ENCODE data around the gene CHD3.
"Not testable (repeated sequence)": the region's sequence is repeated elsewhere in the genome, so short reads cannot be mapped to it uniquely, and the experiment has no call there.

CHD3 gene

DNA sequence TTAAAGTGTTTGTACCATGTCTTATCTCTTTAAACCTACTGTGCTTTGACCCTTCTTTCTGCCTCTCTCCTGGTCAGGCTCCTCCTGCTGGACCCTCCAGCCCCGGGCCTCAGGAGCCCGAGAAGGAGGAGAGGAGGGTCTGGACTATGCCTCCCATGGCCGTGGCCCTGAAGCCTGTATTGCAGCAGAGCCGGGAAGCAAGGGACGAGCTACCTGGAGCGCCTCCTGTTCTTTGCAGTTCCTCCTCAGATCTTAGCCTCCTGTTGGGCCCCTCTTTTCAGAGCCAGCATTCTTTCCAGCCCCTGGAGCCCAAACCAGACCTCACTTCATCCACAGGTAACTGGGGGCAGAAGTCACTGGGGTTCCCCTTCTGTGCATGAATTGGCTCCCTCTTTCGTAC lies 57.1 kb downstream of the CHD3 start:
- H3K27ac ChIP-seq (ENCODE audit: low read depth, low read length) = no peak overlapping the region
- no peak overlapping the region for H3K9ac ChIP-seq (ENCODE audit: low read length)
- no peaks in the 10 kb centered on the region for H3K9me3 ChIP-seq (ENCODE audit: control insufficient read depth, insufficient read depth, low read depth, low read length)
- H3K4me3 ChIP-seq (ENCODE audit: low read depth, low read length) = no peak overlapping the region
- peaks cover 71% of the 10 kb centered on the region for H3K36me3 ChIP-seq (ENCODE audit: control insufficient read depth, insufficient read depth, low read length)
- H3K4me1 ChIP-seq (ENCODE audit: control insufficient read depth, insufficient read depth, low read length) = no peaks in the 10 kb centered on the region
- H3K27me3 ChIP-seq (ENCODE audit: control insufficient read depth, insufficient read depth, low read length) = no peaks in the 10 kb centered on the region

DNA sequence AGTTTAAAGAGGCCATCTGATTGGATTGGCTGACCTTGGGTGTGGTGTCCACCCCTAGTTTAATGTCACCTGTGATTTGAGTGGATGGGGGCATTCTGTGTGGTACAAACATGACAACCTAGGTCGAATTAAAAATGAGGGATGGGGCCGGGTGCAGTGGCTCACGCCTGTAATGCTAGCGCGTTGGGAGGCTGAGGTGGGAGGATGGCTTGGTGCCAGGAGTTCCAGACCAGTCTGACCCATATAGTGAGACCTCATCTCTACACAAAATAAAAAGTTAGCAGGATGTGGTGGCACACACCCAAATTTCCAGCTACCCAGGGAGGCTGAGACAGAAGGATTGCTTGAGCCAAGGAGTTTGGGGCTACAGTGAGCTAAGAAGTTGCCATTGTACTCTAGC lies 57.9 kb downstream of the CHD3 start:
- H3K36me3 ChIP-seq (ENCODE audit: control insufficient read depth, insufficient read depth, low read length) = peaks cover 63% of the 10 kb centered on the region
- no peaks in the 10 kb centered on the region for H3K4me1 ChIP-seq (ENCODE audit: control insufficient read depth, insufficient read depth, low read length)
- H3K4me3 ChIP-seq (ENCODE audit: low read depth, low read length) = no peak overlapping the region
- no peaks in the 10 kb centered on the region for H3K9me3 ChIP-seq (ENCODE audit: control insufficient read depth, insufficient read depth, low read depth, low read length)
- H3K27ac ChIP-seq (ENCODE audit: low read depth, low read length) = no peak overlapping the region
- H3K27me3 ChIP-seq (ENCODE audit: control insufficient read depth, insufficient read depth, low read length) = no peaks in the 10 kb centered on the region
- H3K9ac ChIP-seq (ENCODE audit: low read length) = no peak overlapping the region

DNA sequence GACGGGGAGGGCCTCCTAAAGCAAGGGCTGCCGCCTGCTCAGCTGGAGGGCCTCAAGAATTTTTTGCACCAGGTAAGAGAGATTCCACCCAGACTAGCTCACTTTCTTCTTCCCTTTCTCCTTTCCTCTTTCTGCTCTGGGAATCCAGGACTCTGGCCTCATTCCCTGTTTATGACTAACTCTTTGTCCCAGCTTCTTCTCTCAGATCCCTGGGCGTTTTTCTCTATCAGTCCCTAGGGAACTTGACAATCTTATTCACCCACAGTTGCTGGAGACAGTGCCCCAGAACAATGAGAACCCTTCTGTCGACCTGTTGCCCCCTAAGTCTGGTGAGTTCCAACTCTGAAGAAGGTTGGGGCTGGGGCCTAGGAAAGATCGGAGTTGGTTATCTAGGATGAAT lies 59.1 kb downstream of the CHD3 start:
- Histone ChIP-seq H3K4me1 (ENCODE audit: control insufficient read depth, insufficient read depth, low read length) (no peaks in the 10 kb centered on the region), H3K9ac (ENCODE audit: low read length) (no peak overlapping the region), H3K36me3 (ENCODE audit: control insufficient read depth, insufficient read depth, low read length) (peaks cover 59% of the 10 kb centered on the region), H3K27ac (ENCODE audit: low read depth, low read length) (no peak overlapping the region), H3K9me3 (ENCODE audit: control insufficient read depth, insufficient read depth, low read depth, low read length) (no peaks in the 10 kb centered on the region), H3K27me3 (ENCODE audit: control insufficient read depth, insufficient read depth, low read length) (no peaks in the 10 kb centered on the region), H3K4me3 (ENCODE audit: low read depth, low read length) (no peak overlapping the region)

DNA sequence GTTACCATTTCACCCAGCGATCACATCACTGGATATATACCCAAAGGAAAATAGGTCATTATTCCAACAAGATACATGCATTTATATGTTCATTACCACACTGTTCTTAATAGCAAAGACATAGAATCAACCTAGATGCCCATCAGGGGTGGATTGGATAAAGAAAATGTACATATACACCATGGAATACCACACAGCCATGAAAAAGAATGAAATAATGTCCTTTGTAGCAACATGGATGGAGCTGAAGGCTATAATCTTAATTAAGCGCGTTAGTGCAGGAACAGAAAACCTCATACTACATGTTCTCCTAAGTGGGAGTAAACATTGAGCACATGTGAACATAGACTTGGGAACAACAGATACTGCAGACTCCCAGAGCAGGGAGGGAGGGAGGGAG lies 62.0 kb downstream of the CHD3 start:
- Histone ChIP-seq H3K4me3 (ENCODE audit: low read depth, low read length) (no peak overlapping the region), H3K9ac (ENCODE audit: low read length) (no peak overlapping the region), H3K36me3 (ENCODE audit: control insufficient read depth, insufficient read depth, low read length) (peaks cover 34% of the 10 kb centered on the region), H3K9me3 (ENCODE audit: control insufficient read depth, insufficient read depth, low read depth, low read length) (peaks cover 2% of the 10 kb centered on the region; the same call in 1 of the 2 replicates), H3K27me3 (ENCODE audit: control insufficient read depth, insufficient read depth, low read length) (no peaks in the 10 kb centered on the region), H3K4me1 (ENCODE audit: control insufficient read depth, insufficient read depth, low read length) (no peaks in the 10 kb centered on the region), H3K27ac (ENCODE audit: low read depth, low read length) (no peak overlapping the region)

GRCh38 chr17:7951143-7951792 lies 62.7 kb downstream of the CHD3 start:
- no peak overlapping the region for H3K27ac ChIP-seq (ENCODE audit: low read depth, low read length)
- peaks cover 27% of the 10 kb centered on the region for H3K36me3 ChIP-seq (ENCODE audit: control insufficient read depth, insufficient read depth, low read length)
- H3K27me3 ChIP-seq (ENCODE audit: control insufficient read depth, insufficient read depth, low read length) = no peaks in the 10 kb centered on the region
- H3K9ac ChIP-seq (ENCODE audit: low read length) = no peak overlapping the region
- H3K4me1 ChIP-seq (ENCODE audit: control insufficient read depth, insufficient read depth, low read length) = no peaks in the 10 kb centered on the region
- H3K9me3 ChIP-seq (ENCODE audit: control insufficient read depth, insufficient read depth, low read depth, low read length) = peaks cover 2% of the 10 kb centered on the region; the same call in 1 of the 2 replicates
- H3K4me3 ChIP-seq (ENCODE audit: low read depth, low read length) = no peak overlapping the region

DNA sequence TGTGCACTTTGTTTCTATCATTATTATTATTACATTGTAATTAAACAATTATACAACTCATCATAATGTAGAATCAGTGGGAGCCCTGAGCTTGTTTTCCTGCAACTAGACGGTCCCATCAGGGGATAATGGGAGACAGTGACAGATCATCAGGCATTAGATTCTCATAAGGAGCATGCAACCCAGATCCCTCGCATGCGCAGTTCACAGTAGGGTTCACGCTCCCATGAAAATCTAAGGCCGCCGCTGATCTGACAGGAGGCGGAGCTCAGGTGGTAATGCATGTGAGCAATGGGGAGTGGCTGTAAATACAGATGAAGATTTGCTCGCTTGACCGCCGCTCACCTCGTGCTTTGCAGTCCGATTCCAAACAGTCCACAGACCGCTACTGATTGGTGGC lies 64.7 kb downstream of the CHD3 start:
- H3K36me3 ChIP-seq (ENCODE audit: control insufficient read depth, insufficient read depth, low read length) = peaks cover 12% of the 10 kb centered on the region
- not testable (repeated sequence) for H3K4me1 ChIP-seq (ENCODE audit: control insufficient read depth, insufficient read depth, low read length); H3K27ac ChIP-seq (ENCODE audit: low read depth, low read length); H3K27me3 ChIP-seq (ENCODE audit: control insufficient read depth, insufficient read depth, low read length); H3K9ac ChIP-seq (ENCODE audit: low read length); H3K9me3 ChIP-seq (ENCODE audit: control insufficient read depth, insufficient read depth, low read depth, low read length); H3K4me3 ChIP-seq (ENCODE audit: low read depth, low read length)

- Histone ChIP-seq H3K27me3 (ENCODE audit: control insufficient read depth, insufficient read depth, low read length) (no peaks in the 10 kb centered on the region), H3K9ac (ENCODE audit: low read length) (no peak overlapping the region), H3K9me3 (ENCODE audit: control insufficient read depth, insufficient read depth, low read depth, low read length) (peaks cover 2% of the 10 kb centered on the region; the same call in 1 of the 2 replicates), H3K27ac (ENCODE audit: low read depth, low read length) (no peak overlapping the region), H3K36me3 (ENCODE audit: control insufficient read depth, insufficient read depth, low read length) (no peaks in the 10 kb centered on the region), H3K4me1 (ENCODE audit: control insufficient read depth, insufficient read depth, low read length) (no peaks in the 10 kb centered on the region), H3K4me3 (ENCODE audit: low read depth, low read length) (no peak overlapping the region)
Observed at GRCh38 chr17:7955414-7956227, 67.0 kb downstream of the CHD3 start.

GRCh38 chr17:7956228-7956965 lies 67.8 kb downstream of the CHD3 start:
- no peak overlapping the region for H3K27ac ChIP-seq (ENCODE audit: low read depth, low read length)
- H3K4me1 ChIP-seq (ENCODE audit: control insufficient read depth, insufficient read depth, low read length) = no peaks in the 10 kb centered on the region; the same call in 1 of the 2 replicates
- no peaks in the 10 kb centered on the region for H3K36me3 ChIP-seq (ENCODE audit: control insufficient read depth, insufficient read depth, low read length)
- H3K9ac ChIP-seq (ENCODE audit: low read length) = no peak overlapping the region
- H3K4me3 ChIP-seq (ENCODE audit: low read depth, low read length) = no peak overlapping the region
- no peaks in the 10 kb centered on the region for H3K27me3 ChIP-seq (ENCODE audit: control insufficient read depth, insufficient read depth, low read length)
- H3K9me3 ChIP-seq (ENCODE audit: control insufficient read depth, insufficient read depth, low read depth, low read length) = peaks cover 2% of the 10 kb centered on the region; the same call in 1 of the 2 replicates

GRCh38 chr17:7959503-7960253 lies 71.1 kb downstream of the CHD3 start:
- H3K36me3 ChIP-seq (ENCODE audit: control insufficient read depth, insufficient read depth, low read length) = no peaks in the 10 kb centered on the region
- H3K4me1 ChIP-seq (ENCODE audit: control insufficient read depth, insufficient read depth, low read length) = no peaks in the 10 kb centered on the region; the same call in 1 of the 2 replicates
- no peak overlapping the region for H3K4me3 ChIP-seq (ENCODE audit: low read depth, low read length)
- H3K9me3 ChIP-seq (ENCODE audit: control insufficient read depth, insufficient read depth, low read depth, low read length) = no peaks in the 10 kb centered on the region
- no peaks in the 10 kb centered on the region for H3K27me3 ChIP-seq (ENCODE audit: control insufficient read depth, insufficient read depth, low read length)
- no peak overlapping the region for H3K27ac ChIP-seq (ENCODE audit: low read depth, low read length)
- H3K9ac ChIP-seq (ENCODE audit: low read length) = no peak overlapping the region

GRCh38 chr17:7961421-7961820 lies 72.8 kb downstream of the CHD3 start:
- Histone ChIP-seq H3K9me3 (ENCODE audit: control insufficient read depth, insufficient read depth, low read depth, low read length) (no peaks in the 10 kb centered on the region), H3K36me3 (ENCODE audit: control insufficient read depth, insufficient read depth, low read length) (no peaks in the 10 kb centered on the region), H3K27me3 (ENCODE audit: control insufficient read depth, insufficient read depth, low read length) (no peaks in the 10 kb centered on the region), H3K9ac (ENCODE audit: low read length) (no peak overlapping the region), H3K27ac (ENCODE audit: low read depth, low read length) (no peak overlapping the region), H3K4me1 (ENCODE audit: control insufficient read depth, insufficient read depth, low read length) (no peaks in the 10 kb centered on the region; the same call in 1 of the 2 replicates), H3K4me3 (ENCODE audit: low read depth, low read length) (no peak overlapping the region)

All from HUES6 (cell line).